ENCODE measurements around the gene DUS3L. TPM values are rescaled to one million over a fixed set of nuclear protein-coding genes. Genes with fewer than 3 reads are reported as not detected.
"Not testable (repeated sequence)": the region's sequence is repeated elsewhere in the genome, so short reads cannot be mapped to it uniquely, and the experiment has no call there.

DUS3L gene
- polyA plus RNA-seq, 10 donors, result 14.3 to 19.6 (median 17.1) TPM

DNA sequence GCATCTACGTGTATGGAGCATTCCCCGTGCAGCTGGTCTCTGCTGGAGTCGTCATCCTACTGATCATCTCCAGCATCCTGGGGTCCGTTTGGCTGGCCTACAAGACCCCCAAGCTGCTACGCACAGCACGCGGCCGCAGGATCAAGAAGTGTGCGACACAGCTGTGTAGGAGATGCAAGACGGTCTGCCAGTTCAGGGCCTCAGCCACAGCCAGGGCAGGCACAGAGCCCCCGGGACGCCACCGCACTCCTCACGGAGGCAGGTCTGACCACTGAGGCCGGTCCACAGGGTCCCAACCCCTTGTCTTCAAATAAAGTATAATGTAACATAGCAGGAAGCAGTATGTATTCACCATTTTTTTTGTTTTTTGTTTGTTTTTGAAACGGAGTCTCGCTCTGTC lies 12.6 kb downstream of the DUS3L start:
- no peak for DNase-seq

- peak in 1 of 3 donors; percentile 24 for DNase-seq
Measured at GRCh38 chr19:5775668-5776309, 15.2 kb downstream of the DUS3L start.

DNA sequence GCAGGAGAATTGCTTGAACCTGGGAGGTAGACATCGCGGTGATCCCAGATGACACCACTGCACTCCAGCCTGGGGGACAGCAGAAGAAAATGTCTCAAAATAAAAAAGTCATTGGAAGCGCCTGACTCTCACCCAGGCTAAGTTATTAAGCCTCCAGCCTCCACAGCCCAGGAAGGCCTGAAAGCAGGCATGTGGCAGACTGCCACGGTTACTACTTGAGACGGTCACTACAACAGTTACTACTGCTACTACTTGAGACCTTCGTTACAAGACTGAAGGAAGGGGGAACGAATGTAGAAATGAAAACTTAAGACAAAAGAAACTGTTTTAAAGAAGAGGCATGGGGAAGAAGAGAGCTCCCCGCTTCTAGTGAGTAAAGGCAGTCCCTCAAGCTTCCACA lies 16.0 kb downstream of the DUS3L start:
- DNase-seq, result no peak

- DNase-seq, result no peak
Measured at GRCh38 chr19:5773276-5773675, 17.7 kb downstream of the DUS3L start.

DNA sequence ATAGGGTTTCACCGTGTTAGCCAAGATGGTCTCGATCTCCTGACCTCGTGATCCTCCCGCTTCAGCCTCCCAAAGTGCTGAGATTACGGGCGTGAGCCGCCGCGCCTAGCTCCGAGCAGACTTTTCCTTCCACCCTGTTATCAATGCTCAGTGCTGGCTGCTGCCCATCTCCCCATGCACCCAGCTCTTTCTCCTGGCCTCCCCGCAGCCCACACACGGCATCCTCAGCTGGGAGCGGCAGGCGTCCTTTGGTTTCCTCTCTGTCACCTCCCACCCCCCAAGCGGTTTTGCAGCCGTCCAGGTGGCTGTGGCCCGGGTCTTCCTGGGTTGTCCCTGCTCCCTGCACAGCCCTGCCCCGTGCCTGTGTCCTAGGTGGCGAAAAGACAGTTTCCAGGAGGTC lies 18.5 kb downstream of the DUS3L start:
- DNase-seq, result no peak

DNA sequence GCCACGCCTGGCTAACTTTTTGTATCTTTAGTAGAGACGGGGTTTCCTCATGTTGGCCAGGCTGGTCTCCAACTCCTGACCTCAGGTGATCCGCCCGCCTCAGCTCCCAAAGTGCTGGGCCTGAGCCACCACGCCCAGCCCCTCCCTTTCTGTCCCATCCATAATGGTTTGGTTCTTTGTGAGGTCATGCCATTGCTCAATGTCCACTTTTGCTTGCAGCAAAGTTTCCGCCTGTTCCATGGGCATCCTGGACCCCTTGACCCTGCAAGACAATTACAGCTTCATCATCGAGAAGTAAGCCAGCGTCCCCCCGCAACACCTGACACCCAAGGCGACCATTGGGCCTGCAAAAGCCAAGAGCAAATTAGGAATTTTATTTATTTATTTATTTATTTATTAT lies 23.0 kb downstream of the DUS3L start:
- DNase-seq, result no peak

DNA sequence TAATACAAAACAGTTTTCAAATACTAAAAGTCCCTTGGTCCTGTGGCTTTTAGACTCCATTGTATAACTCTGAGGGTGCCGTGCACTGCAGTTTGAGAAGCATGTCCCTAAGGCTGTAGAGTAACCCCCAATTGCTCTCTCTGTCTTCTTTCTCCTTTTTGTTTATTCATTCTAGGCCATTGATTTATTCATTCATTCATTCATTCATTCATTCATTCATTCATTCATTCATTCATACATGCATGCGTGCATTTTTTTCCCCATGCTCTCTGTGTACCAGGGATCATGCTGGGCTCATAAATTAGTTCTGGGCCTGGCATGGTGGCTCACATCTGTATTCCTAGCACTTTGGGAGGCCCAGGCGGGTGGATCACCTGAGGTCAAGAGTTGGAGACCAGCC lies 25.7 kb downstream of the DUS3L start:
- no peak for DNase-seq

DNA sequence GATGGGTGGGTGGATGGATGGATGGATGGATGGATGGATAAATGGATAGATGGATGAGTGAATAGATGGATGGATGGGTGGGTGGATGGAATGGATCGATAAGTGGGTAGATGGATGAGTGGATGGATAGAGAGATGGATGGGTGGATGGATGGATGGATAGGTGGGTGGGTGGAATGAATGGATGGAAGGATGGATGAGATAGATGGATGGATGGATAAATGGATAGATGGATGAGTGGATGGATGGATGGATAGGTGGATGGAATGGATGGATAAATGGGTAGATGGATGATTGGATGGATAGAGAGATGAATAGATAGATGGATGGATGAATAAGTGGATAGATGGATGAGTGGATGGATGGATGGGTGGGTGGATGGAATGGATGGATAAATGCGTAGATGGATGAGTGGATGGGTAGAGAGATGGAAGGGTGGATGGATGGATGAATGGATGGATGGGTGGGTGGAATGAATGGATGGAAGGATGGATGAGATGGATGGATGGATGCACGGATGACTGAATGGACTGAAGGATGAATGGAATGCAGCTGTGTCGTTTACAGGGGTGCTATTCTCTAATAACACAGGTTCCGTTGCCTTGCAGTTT lies 28.2 kb downstream of the DUS3L start:
- no peak for DNase-seq

DNA sequence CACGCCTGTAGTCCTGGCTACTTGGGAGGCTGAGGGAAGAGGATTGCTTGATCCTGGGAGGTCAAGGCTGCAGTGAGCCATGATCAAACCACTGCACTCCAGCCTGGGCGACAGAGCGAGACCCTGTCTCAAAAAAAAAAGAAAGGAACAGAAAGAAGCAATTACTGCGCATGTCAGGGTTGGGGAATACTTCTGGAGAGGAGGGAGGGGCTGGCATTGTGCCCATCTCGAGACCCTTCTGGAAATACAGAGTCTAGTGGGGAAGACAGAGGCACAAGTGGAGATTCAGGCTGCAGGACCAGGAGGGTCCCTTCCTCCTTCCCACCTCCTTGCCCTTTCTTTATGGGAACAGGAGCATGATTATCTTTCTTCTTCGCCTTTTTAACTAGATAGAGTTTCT lies 37.2 kb downstream of the DUS3L start:
- no peak for DNase-seq

DNA sequence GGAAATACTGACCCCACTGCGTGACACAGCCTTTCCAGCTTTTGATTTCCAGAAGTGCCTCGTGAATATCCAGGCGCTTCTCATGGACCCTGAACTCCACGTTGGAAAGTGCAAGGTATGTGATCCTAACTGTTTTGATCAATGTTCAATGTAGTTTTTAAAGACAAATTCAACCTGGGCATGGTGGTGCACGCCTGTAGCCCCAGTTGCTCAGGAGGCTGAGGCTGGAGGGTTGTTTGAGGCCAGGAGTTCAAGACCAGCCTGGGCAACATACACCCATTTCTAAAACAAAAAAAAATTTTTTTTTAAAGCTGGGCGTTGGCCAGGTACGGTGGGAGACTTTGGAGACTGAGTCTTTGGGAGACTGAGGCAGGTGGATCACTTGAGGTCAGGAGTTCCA lies 39.3 kb downstream of the DUS3L start:
- no peak for DNase-seq

DNA sequence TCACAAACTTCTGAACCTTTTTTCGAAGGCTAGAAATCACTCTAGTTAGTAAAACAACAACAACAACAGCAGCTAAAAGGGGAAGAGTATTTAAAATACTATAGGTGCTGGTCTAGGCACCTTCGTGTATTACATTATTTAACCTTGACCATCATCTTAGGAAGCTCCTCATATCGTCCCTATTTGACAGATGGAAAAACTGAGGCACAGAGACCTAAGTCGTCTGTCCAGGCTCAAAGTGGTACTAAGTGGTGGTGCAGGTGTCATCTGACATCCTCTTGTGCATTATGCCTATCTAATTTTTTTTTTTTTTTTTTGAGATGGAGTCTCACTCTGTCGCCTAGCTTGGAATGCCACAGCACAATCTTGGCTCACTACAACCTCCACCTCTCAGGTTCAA lies 41.5 kb downstream of the DUS3L start:
- DNase-seq, result no peak

DNA sequence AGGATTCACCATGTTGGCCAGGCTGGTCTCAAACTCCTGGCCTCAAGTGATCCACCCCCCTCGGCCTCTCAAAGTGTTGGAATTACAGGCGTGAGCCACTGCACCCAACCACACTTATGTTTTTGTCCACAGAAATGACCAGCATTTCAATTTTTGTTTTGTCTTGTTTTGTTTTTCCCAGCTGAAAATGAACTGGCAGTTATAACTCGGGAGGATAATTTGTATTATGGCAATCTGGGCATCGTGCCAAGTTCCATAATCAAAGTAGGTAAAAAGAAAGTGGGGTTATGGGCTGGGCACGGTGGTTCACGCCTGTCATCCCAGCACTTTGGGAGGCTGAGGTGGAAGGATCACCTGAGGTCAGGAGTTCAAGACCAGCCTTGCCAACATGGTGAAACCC lies 42.0 kb downstream of the DUS3L start:
- not testable (repeated sequence) for DNase-seq

DNA sequence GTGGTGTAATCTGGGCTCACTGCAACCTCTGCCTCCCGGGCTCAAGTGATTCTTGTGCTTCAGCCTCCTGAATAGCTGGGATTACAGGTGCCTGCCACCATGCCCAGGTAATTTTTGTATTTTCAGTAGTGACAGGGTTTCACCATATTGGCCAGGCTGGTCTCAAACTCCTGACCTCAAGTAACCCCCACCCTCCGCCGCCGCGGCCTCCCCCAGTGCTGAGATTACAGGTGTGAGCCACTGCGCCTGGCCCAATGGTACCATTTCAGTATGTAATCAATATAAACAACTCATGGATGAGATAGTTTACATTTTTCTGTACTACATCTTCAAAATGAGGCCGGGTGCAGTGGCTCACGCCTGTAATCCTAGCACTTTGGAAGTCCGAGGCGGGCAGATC lies 46.0 kb downstream of the DUS3L start:
- DNase-seq, result not testable (repeated sequence)

DNA sequence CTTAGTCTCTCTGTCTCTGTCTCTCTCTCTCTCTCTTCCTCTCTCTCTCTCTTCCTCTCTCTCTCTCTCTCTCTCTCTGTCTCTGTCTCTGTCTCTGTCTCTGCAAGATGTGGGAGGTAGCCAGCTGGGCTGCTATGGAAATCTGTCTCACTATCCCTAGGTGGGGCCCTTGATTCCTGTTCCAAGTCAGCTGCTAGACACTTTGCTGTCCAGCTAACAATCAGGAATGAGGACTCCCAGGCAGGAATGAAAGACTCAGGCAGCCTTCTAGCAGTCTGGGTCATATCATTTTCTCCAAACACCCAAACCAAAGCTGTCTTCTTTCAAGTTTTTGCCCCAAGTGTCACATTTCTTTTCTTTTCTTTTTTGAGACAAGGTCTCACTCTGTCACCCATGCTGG lies 47.3 kb downstream of the DUS3L start:
- no peak for DNase-seq

DNA sequence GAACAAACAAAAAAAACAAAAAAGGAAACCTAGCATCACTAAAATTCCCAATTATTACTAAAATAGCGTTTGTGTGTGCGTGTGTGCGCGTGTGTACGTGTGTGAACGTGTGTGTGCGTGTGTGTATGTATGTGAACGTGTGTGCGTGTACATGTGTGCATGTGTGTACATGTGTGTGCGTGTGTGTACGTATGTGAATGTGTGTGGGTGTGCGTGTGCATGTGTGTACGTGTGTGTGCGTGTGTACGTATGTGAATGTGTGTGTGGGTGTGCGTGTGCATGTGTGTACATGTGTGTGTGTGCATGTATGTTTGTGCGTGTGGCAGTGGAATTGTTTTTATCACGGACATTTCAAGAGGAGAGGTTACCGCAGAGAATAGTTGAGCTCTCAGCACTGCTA lies 48.9 kb downstream of the DUS3L start:
- DNase-seq, result no peak

- DNase-seq, result no peak
Measured at GRCh38 chr19:5738423-5738822, 52.5 kb downstream of the DUS3L start.

Other genes starting within 250 kb of the DUS3L start
- gene TINCR, start 223.2 kb downstream of the DUS3L start, polyA plus RNA-seq (ENCODE audit: insufficient read length in 10 of 10), result 1 to 10 TPM in 2 of 10 donors, under 1 TPM in 8; 0.15 to 4.2 (median 0.44) TPM
- gene SAFB2, start 168.4 kb downstream of the DUS3L start, polyA plus RNA-seq (ENCODE audit: insufficient read length in 10 of 10), result 10 to 100 TPM; 28.3 to 61.1 (median 42.6) TPM
- gene SAFB, start 168.1 kb downstream of the DUS3L start, polyA plus RNA-seq (ENCODE audit: insufficient read length in 10 of 10), result 100 to 1,000 TPM in 3 of 10 donors, 10 to 100 TPM in 7; 73.7 to 106 (median 90.6) TPM
- 100 to 1,000 TPM in 2 of 10 donors, 10 to 100 TPM in 8; 63.9 to 112 (median 74.4) TPM for gene MICOS13, start 110.6 kb downstream of the DUS3L start, polyA plus RNA-seq (ENCODE audit: insufficient read length in 10 of 10)
- gene HSD11B1L, start 110.1 kb downstream of the DUS3L start, polyA plus RNA-seq (ENCODE audit: insufficient read length in 10 of 10), result 1 to 10 TPM; 2.8 to 6.7 (median 5.1) TPM
- gene RPL36, start 100.9 kb downstream of the DUS3L start, polyA plus RNA-seq (ENCODE audit: insufficient read length in 10 of 10), result 1,000 to 10,000 TPM in 9 of 10 donors, 100 to 1,000 TPM in 1; 814 to 1,432 (median 1,156) TPM
- 10 to 100 TPM; 41.6 to 58.6 (median 46.8) TPM for gene LONP1, start 71.0 kb downstream of the DUS3L start, polyA plus RNA-seq (ENCODE audit: insufficient read length in 10 of 10)
- gene CATSPERD, start 70.5 kb downstream of the DUS3L start, polyA plus RNA-seq (ENCODE audit: insufficient read length in 10 of 10), result not detected
- gene PRR22, start 6.4 kb downstream of the DUS3L start, polyA plus RNA-seq (ENCODE audit: insufficient read length in 10 of 10), result 1 to 10 TPM in 9 of 10 donors, under 1 TPM in 1; 0.97 to 2.1 (median 1.5) TPM
- 1 to 10 TPM in 2 of 10 donors, under 1 TPM in 8; 0.18 to 2.0 (median 0.33) TPM for gene NRTN, start 13.9 kb upstream of the DUS3L start, polyA plus RNA-seq (ENCODE audit: insufficient read length in 10 of 10)
- gene FUT6, start 48.5 kb upstream of the DUS3L start, polyA plus RNA-seq (ENCODE audit: insufficient read length in 10 of 10), result not detected
- under 1 TPM in 7 of 10 donors, not detected in 3; 0.07 to 0.43 (median 0.20) TPM for gene FUT3, start 60.3 kb upstream of the DUS3L start, polyA plus RNA-seq (ENCODE audit: insufficient read length in 10 of 10)
- gene FUT5, start 79.4 kb upstream of the DUS3L start, polyA plus RNA-seq (ENCODE audit: insufficient read length in 10 of 10), result under 1 TPM in 3 of 10 donors, not detected in 7; 0.08 to 0.17 (median 0.13) TPM
- gene NDUFA11, start 112.6 kb upstream of the DUS3L start, polyA plus RNA-seq (ENCODE audit: insufficient read length in 10 of 10), result 100 to 1,000 TPM; 142 to 217 (median 157) TPM
- 1 to 10 TPM; 2.5 to 5.0 (median 3.1) TPM for gene VMAC, start 113.7 kb upstream of the DUS3L start, polyA plus RNA-seq (ENCODE audit: insufficient read length in 10 of 10)
- 1 to 10 TPM; 3.2 to 8.3 (median 4.7) TPM for gene CAPS, start 123.1 kb upstream of the DUS3L start, polyA plus RNA-seq (ENCODE audit: insufficient read length in 10 of 10)
- 10 to 100 TPM; 38.4 to 50.4 (median 46.4) TPM for gene RANBP3, start 187.0 kb upstream of the DUS3L start, polyA plus RNA-seq (ENCODE audit: insufficient read length in 10 of 10)

All from muscle of back (tissue), 11 donors.